ENCODE results near the gene GDAP2.

DNA sequence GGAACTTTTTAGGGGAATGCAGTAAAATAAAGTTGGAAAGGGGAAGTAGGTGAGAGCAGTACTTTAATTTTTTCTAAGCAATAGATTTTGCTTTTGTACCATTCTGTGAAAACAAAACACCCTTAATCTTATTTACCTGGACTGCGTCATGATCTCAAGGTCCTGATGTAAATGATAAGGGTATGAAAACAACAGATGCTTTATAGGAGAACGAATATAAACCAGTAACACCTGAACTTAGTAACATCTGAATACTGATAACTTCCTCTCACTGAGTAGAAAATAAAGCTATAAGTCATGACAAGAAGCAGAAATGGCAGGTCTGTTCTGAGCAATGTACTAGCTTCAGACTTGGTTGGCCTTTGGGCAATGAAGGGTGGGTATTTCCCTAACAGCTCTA lies 77.7 kb downstream of the GDAP2 start:
- TF ChIP-seq, protein P1, sequence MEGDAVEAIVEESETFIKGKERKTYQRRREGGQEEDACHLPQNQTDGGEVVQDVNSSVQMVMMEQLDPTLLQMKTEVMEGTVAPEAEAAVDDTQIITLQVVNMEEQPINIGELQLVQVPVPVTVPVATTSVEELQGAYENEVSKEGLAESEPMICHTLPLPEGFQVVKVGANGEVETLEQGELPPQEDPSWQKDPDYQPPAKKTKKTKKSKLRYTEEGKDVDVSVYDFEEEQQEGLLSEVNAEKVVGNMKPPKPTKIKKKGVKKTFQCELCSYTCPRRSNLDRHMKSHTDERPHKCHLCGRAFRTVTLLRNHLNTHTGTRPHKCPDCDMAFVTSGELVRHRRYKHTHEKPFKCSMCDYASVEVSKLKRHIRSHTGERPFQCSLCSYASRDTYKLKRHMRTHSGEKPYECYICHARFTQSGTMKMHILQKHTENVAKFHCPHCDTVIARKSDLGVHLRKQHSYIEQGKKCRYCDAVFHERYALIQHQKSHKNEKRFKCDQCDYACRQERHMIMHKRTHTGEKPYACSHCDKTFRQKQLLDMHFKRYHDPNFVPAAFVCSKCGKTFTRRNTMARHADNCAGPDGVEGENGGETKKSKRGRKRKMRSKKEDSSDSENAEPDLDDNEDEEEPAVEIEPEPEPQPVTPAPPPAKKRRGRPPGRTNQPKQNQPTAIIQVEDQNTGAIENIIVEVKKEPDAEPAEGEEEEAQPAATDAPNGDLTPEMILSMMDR (IDR thresholded peaks at IDR 0.05; ENCODE audit: poor library complexity), result no peak
- TF ChIP-seq EZH2 (IDR thresholded peaks at IDR 0.05; ENCODE audit: borderline replicate concordance) (no peak), EZH2phosphoT487 (IDR thresholded peaks at IDR 0.05; ENCODE audit: low read depth, severe bottlenecking, unreplicated experiment) (no peak)
